NCI-H1417 (cell line): ENCODE measurements around the gene APOO.

Experiments used
- DNase-seq, 3 experiments: peaks; one replicate each; lab custom pipeline; 2025; lab: John Stamatoyannopoulos, UW

The APOO gene

GRCh38 chrX:23786268-23786815, 121.4 kb downstream of the APOO start:
- DNase-seq = no peak

- DNase-seq = no peak
Measured at GRCh38 chrX:23785580-23785979, 122.2 kb downstream of the APOO start.

- DNase-seq = no peak
Measured at GRCh38 chrX:23784470-23785331, 123.0 kb downstream of the APOO start.

- DNase-seq = no peak
Measured at GRCh38 chrX:23783589-23784469, 123.9 kb downstream of the APOO start.
